GM12873 (cell line): Measurements from ENCODE around the gene PPARA.

ENCODE experiments used
- CTCF ChIP-seq: IDR thresholded peaks from 2 replicates; pipeline ENCODE4 v1.5.1; 2012; ENCODE audit warnings: low read depth, mild to moderate bottlenecking, moderate library complexity, low read length, control low read depth; ENCODE audit not compliant: insufficient read depth; ENCODE audit errors: missing control alignments

The PPARA gene

GRCh38 chr22:46132830-46133587 lies 17.3 kb upstream of the PPARA start:
- TF ChIP-seq CTCF, result no peak

GRCh38 chr22:46133588-46133855 lies 16.8 kb upstream of the PPARA start:
- no peak for TF ChIP-seq CTCF

- TF ChIP-seq CTCF, result no peak
Observed at GRCh38 chr22:46134111-46134705, 16.1 kb upstream of the PPARA start.

- TF ChIP-seq CTCF, result no peak
Observed at GRCh38 chr22:46135611-46136485, 14.5 kb upstream of the PPARA start.

GRCh38 chr22:46136486-46137217 lies 13.7 kb upstream of the PPARA start:
- no peak for TF ChIP-seq CTCF

GRCh38 chr22:46137218-46137766 lies 13.0 kb upstream of the PPARA start:
- no peak for TF ChIP-seq CTCF
